NK-92 (cell line): ENCODE data around the gene DUSP3.
"Not testable (repeated sequence)": the region's sequence is repeated elsewhere in the genome, so short reads cannot be mapped to it uniquely, and the experiment has no call there.

Source experiments
- DNase-seq: peaks from one replicate; lab custom pipeline; 2025; ENCODE audit not compliant: unreplicated experiment; lab: John Stamatoyannopoulos, UW

The DUSP3 gene

DNA sequence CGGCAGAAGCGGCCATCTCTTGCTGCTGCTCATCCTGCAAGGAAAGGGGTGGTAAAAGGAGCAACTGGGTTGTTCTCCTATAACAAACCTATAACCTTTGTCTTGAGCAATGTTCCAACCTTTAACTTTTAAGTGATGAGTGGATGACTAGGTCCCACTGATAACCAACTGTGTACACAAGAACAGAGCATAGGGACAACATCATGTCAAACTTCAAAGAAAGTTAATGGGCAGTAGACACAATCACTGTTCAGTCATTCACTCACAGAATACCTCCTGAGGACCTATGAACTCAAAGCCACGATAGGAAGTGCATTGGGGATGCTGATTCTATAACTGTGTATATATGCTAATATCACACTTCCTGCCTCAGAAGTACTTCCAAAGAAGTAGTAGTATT lies 23.1 kb upstream of the DUSP3 start:
- DNase-seq, result no peak

DNA sequence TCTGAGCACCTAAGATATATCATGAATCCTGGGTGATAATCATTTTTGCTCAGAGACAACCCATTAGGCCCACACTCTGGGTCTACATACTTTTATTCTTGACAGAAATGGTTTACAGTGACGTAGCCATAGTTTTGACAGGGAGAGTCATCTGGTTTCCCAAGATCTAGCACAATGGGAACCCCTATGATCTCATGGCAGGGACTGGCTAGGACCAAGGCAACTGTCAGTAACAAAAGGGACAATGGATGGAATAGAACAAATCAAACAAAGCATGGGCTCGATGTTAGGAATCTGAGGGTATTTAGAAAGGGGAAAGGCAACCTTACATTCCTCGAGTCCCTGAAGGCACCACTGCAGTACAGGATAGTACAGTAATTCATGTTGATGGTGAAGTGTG lies 22.0 kb upstream of the DUSP3 start:
- no peak for DNase-seq

DNA sequence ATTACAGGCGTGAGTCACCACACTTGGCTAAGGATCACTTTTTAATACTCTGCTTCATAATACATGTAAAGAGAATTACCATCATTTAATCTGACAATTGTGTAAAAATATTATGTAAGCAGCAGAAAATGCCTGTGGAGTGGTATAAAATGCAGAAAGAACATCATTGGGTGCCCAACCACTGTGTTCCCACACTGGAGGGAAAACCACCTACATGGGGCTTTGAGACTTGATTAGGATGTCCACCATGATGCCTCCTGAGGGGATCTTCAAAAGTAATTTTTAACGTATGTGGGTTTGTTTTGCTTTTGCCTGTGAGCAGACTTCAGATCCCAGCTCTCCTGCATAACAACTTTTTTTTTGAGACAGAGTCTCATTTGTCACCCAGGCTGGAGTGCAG lies 20.3 kb upstream of the DUSP3 start:
- DNase-seq, result no peak

DNA sequence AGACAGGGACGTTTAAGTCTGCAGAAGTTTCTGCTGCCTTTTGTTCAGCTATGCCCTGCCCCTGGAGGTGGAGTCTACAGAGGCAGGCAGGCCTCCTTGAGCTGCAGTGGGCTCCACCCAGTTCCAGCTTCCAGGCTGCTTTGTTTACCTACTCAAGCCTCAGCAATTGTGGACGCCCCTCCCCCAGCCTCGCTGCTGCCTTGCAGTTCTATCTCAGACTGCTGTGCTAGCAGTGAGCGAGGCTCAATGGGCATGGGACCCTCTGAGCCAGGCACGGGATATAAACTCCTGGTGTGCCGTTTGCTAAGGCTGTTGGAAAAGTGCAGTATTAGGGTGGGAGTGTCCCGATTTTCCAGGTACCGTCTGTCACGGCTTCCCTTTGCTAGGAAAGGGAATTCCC lies 19.2 kb upstream of the DUSP3 start:
- not testable (repeated sequence) for DNase-seq

DNA sequence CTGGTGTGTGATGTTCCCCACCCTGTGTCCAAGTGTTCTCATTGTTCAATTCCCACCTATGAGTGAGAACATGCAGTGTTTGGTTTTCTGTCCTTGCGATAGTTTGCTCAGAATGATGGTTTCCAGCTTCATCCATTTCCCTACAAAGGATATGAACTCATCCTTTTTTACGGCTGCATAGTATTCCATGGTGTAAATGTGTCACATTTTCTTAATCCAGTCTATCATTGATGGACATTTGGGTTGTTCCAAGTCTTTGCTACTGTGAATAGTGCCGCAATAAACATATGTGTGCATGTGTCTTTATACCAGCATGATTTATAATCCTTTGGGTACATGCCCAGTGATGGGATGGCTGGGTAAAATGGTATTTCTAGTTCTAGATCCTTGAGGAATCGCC lies 13.9 kb upstream of the DUSP3 start:
- DNase-seq, result not testable (repeated sequence)

DNA sequence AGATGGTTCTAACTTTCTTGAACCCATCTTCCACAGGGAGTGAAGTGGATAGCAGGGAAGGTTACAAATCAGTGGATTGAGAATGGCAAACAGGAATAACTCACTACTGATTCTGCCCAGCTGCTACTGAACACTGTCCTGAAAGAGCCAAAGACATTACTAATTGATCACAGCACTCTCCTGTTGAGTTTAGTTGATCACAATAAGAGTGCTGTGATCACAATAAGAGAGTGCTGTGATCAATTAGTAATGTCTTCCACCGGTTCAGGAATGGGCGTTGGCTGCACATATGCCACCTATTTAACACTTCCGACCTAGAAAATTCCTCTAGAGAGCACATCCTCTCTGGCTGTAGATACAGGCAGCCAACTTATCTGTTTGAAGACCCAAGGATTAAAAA lies 12.8 kb upstream of the DUSP3 start:
- no peak for DNase-seq

DNA sequence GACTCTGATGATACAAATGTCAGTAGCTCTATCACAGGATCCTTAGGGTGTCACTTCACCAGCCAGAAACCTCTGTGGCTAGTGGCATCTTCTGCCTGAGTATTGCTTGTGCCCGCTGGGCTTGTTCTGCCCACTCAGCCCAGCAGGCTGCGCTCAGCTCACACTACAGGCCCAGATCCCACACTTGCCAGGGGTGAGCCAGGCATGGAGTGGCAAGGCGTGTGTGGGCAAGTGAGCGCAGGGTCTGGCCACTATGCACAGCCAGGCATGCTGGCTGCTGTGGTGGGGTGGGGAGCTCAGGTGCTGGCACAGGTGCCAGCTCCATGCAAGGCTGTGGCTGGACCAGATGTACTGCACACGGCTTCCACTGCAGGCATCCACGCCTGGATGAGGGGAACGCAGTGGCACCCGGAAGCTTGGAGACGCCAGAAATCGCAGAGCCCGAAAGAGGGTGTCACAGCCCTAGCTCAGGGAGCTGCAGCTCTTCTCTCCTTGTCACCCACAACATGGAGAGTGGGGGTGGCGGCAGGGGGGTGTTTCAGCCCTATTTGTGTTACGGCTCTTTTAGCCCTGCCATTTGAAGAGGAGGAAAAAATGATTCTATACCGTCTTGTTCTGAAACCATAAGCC lies 11.6 kb upstream of the DUSP3 start:
- DNase-seq, result no peak

DNA sequence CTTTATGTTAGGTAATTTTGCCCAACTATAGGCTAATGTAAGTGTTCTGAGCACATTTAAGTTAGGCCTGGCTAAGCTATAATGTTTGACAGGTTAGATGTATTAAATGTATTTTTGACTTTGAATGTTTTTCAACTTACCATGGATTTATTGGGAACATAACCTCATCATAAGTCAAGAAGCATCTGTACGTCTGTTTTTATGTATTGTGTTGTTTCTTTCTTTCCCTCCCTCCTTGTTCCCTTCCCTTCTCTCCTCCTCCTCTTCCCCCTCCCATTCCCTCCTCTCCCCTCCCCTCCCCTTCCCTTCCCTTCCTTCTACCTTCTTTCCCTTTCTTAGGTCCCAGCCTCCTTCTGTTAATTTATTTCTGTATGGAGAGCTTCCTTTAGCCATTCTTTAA lies 10.7 kb upstream of the DUSP3 start:
- no peak for DNase-seq

DNA sequence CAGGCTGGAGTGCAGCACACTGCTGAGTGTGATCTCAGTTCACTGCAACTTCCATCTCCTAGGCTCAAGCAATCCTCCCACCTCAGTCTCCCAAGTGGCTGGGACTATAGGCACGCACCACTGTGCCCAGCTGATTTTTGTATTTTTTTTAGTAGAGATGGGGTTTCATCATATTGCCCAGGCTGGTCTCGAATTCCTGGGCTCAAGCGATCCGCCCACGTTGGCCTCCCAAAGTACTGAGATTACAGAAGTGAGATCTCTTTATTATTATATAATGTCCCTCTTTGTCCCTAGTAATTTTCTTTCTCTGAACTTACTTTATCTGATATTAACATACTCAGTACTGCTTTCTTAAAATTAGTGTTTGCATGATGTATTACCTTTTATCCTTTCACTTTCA lies 9.8 kb upstream of the DUSP3 start:
- no peak for DNase-seq

DNA sequence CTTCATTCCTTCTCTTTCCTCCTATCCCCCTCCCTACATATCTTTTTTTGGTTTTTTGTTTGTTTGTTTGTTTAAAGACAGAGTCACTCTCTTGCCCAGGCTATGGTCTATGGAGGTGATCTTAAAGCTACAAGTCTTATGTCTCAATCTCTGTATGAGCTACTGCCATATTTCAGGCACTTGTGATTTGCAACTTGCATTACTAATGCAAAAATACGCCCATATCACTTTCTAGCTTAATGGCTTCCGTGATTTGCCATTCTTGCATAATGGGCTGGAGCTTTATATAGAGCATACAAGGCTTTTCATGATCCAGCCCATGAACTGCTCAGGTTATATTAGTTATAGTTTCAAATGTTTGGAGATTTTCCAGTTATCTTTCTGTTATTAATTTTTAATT lies 9.0 kb upstream of the DUSP3 start:
- DNase-seq, result no peak

DNA sequence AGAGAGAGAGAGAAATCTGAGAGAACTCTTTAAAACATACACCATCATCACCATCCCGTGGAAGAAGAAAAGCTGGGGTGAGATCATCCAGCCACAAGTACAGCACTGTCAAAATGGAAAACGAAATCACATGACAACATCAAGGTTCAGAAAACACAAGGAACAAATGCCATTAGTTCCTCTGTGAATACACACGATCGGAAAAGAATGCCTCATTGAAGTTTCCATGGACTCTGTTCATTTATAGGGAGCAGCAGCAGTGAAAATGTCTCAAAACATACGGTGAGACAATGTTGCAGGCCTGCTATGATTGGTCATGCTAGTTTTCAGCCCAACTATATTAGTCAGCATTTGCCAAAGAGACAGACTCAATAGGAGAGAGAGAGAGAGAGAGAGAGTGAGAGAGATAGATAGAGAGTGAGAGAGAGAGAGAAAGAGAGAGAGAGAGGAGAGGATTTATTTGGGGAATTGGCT lies 5.9 kb upstream of the DUSP3 start:
- DNase-seq, result no peak

DNA sequence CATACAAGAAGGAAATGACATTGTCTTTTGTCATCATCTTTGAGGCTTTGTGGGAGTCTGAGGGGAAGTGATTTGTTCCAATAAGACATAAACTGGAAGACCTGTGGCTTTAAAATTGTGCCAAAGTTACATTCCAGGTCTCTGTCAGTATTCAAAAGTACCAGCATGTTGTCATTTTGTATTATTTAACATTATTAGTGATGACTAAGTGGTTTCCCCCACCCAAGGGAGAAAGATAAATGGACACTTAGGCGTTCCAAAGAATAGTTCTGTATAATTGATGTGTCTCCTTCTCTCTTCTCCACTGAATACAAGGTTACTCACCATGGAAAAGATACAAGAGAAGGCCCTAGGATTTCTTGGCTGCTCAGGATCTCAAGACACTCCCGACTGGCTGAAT lies 5.3 kb upstream of the DUSP3 start:
- no peak for DNase-seq

DNA sequence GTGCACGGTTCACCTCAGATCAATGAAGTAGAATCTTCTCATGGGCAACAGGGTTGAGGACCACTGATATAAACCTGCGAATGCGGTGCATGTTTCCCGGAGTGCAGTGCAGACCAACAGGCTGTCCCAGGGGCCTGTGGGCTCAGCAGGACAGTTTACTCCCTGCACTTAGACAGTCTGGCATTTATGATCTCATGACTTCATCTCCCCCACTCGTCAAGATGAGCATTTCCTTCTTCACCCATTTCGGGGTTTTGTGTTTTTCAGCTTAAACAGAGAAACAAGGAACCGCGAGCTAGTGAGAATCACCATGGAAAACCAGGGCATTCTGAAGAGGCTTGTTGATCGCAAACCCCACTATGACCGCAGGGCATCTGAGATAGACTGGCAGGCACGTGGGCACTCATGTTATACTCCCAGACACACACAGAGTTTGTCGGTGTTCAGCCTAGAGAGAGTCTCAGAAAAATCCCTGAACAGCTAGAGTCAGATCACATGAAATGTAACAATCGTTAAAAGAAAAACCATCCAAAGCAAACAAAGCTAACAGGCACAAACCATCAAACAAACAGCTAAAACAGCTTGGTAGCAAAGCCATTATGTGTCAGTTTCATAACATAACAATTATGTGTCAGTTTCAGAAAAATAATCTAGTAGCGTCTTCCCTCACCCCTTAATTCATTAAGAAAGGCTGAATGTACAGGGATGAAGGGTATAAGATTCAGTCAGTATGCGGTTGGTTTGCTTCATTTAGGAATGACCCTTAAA lies 4.3 kb upstream of the DUSP3 start:
- no peak for DNase-seq

DNA sequence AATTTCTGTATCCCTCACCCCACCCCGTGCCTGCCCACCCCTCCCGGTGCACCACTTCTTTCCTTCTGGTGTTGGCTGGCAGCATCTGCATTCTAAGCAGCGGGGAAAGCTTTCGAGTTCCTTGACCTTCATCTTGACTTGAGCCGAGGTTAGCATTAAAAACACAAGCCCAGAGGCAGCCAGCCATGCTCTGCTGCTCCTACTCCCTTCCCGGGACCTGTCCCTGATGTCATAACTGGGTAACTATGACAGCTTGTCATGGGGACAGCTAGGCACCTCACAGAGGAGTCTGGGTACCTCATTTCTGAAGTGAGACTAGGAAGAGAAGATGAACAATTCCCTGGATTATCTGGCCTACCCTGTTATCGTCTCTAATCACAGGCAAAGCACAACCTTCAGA lies 1.4 kb upstream of the DUSP3 start, which contains the start of gene CFAP97D1:
TSS of gene CFAP97D1 (plus strand) at position 301 of the 400 bp plus-strand sequence. CDS start at position 329, 28 bp downstream.
- DNase-seq, result no peak

DNA sequence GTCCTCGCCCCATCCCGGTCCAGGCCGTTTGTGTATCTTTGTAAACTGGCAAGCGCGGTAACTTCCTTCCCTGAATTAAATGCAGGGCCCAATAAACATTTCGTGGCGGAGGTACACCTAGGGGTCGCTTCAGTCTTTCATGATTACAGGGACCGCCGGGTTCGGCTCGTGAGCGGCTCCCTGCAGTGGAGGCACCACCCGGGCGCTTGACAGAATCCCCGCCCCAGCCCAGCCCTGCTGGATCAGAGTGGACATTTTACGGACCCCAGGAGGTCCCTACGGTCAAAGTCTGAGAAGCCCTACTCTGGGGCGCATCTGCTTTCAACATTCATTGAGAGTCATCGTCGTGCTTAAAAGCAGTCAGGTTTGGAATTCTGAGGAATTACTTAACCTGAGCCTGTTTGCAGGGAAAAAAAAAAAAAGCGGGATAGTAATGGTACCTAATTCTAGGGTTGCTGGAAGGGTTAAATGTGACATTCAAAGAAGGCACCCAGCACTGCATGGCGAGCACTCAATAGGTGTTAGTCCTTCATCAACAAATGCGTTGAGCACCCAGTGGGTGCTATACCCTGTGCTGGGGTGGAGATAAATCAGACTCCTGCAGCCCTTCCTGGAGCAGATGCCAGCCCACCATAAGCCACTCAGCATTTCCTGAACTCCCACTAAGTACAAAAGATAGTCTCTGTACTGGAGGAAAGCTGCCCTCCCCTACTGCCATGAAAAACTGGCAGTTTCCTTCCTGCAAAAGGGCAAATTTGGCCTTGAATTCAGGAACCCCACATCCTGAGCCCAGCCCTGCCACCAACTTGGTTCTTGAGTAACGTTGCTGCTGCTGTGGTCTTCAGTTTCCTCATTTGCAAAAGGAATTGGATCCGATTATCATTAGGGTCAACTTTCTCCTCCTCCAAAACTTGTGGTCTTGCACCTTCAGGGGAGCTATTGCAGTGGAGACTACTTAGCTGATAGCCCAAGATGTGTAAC lies 658 bp upstream of the DUSP3 start:
- DNase-seq, result no peak

DNA sequence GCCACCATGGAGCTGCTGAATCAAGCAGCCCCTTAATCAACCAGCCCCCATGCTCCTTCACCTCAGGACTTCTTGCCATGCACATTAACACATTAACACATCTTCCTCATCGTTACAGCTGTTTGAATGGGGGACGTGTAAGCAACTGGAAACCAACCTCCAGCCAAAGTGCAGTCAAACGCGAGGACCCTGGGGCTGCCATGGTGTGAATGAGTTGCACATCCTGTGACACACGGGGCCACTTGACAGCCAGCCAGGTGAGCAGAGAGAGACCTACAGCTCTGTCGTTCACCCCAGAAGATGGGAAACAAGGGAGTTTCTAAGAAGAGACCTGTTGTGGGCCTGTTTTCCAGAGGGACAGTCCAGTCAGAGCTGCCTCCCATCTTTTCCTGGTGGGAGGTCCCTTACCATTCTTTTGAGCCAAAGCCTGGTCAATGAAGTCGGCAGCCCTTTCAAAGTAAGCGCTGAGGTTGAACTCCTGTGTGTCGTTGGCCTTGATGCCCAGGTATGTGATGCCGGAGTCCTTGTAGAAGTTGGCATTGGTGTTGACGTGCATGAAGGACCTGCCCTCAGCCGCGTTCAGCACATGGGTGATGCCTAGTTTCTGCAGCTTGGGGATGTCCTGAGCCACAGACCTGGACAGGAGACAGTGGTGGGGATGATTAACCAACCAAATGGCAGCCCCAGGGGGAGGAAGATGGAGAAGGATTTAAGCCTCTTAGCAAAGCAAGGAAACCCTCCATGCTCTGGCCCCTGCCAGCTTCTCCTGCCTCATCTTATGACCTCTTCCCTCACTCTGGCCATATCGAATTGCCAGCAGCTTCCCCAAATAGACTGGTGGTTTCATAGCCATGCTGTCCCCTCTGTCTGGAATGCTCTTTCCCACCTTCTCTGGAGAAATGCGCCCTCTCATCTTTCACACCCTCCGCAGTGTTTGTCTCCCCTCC lies 4.2 kb downstream of the DUSP3 start:
- DNase-seq, result no peak

DNA sequence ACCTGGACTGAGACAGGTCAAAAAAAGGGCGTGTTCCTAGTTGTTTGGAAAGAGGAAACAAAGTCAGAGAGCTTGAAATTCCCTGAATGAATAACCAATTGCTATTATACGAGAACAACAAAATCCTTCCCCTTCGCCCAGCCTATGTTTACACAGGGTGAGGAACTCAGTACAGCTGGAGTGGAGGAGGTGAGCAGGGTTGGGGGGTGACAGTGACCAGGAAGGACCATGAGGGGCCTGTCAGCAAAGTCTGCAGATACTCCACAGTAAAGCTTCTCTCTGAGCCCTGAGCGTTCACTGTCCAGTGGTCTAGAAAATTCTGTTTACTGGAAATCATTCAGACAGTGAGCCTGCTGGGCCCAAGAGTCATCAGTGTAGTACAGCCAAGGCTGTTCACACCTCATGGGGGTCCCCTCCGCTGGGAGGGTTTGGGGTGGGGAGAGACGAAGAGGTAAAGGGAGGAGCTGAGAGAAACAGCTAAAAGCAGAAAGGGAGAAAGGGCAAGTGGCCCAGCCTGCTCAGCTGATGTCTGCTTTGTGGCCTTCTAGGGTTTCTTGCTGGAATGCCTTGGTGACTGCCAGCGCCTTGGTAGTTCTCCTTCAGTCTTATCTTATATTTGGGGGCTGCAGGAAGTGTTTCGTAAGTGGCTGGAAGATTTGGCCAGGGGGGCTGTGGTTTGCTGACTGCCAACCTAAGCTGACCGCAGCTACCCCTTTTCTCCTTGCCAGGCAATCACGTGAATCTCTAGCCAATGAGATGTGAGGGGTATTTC lies 5.7 kb downstream of the DUSP3 start:
- no peak for DNase-seq

DNA sequence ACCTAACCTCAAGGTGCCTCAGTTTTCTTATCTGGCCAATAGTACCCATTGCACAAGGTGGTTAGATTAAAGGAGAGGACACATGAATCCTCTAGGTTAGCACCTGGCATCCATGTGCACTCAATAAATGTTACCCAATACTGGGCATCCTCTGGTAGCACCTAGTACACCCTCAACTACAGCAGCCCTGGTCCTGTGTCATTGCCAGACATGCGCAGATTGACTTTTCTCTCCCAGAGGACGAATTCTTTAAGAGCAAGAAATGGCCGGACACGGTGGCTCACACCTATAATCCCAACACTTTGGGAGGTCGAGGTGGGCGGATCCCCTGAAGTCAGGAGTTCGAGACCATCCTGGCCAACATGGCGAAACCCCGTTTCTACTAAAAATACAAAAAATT lies 7.3 kb downstream of the DUSP3 start:
- no peak for DNase-seq

DNA sequence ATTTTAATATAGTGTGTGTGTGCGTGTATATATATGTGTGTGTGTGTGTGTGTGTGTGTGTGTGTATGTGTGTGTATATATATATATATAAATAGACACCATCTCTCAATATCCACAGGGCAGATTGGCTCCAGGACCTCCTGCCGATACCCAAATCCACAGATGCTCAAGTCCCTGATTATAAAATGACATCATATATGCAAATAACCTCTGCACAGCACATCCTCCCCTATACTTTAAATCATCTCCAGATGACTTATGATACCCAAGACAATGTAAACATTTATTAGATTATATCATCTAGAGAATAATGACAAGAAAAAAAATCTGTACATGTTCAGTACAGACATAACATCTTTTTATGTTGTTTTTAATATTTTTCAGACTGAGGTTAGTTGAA lies 7.8 kb downstream of the DUSP3 start:
- no peak for DNase-seq

DNA sequence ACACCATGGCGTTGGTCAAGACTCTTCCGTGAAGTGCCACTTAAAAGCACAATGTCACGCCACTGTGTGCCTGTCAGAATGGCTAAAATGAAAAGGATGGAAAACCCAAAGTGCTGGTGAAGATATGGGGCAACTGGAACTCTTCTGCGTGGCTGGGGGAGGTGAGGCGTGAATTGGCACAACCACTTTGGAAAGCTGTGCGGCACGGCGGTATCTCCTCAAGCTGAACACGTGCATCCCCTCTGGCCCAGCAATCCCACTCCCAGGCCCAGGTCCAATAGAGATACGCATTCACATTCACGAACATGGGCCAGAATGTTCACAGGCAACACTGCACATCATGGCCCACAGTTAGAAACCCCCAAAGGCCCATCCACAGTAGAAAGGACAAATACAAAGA lies 8.9 kb downstream of the DUSP3 start:
- DNase-seq, result no peak
